Activated effector memory CD4-positive, alpha-beta T cell treated with Interleukin-2 at 50 U/mL for 16 hours (primary cell): ENCODE results near the gene KIF6.
"Not testable (repeated sequence)": the region's sequence is repeated elsewhere in the genome, so short reads cannot be mapped to it uniquely, and the experiment has no call there.

Experiments used
- DNase-seq: peaks from one replicate; pipeline ENCODE4 v3.0.0-alpha.2; 2020

Gene KIF6

GRCh38 chr6:39543095-39543494 lies 182.1 kb downstream of the KIF6 start:
- DNase-seq, result no peak

DNA sequence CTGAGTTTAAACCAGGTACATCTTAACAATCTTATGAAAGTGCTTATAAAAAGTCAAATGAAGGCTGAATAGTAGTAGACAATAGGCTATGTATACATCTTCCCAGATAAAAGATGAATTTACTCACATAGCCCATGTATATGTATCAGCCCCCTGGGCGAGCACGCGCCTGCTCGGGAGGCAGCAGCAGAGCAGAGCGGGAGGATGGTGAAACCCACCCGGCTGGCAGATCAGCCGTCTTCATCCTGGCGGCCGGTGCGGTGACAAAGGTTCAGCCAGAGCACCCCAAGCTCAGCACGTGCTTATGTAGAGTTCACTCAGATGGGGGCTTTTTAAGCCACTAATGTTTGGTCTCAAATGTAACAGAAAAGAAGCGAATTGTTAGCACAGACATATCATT lies 184.8 kb downstream of the KIF6 start:
- no peak for DNase-seq

GRCh38 chr6:39530201-39530759 lies 194.9 kb downstream of the KIF6 start:
- no peak for DNase-seq

GRCh38 chr6:39527792-39528564 lies 197.2 kb downstream of the KIF6 start:
- DNase-seq, result no peak

- no peak for DNase-seq
These were observed 201.2 kb downstream of the KIF6 start for GRCh38 chr6:39524007-39524406.

- DNase-seq, result no peak
These were observed 203.2 kb downstream of the KIF6 start for GRCh38 chr6:39521958-39522357.

GRCh38 chr6:39520916-39521315 lies 204.3 kb downstream of the KIF6 start:
- DNase-seq, result no peak

DNA sequence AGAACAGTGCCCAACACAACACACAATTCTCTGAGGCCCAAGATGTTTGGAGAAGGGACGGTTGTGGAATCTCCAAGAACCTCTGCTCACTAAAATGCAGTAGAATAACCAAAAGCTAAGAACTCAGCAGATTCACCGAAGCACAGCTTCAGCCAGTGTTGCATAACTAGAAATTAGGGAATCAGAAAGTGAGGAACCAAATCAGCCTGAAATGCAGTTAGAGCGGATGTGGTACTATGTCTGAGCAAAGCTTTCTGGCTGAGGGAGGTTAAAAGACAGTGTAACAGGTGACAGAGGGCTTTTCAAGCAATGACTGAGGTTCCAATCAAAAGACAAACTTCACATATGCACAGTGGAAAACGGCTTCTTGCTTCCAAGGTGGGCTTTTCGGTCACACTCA lies 204.8 kb downstream of the KIF6 start:
- no peak for DNase-seq

GRCh38 chr6:39518221-39518620 lies 207.0 kb downstream of the KIF6 start:
- DNase-seq, result no peak

GRCh38 chr6:39517756-39518155 lies 207.5 kb downstream of the KIF6 start:
- no peak for DNase-seq

DNA sequence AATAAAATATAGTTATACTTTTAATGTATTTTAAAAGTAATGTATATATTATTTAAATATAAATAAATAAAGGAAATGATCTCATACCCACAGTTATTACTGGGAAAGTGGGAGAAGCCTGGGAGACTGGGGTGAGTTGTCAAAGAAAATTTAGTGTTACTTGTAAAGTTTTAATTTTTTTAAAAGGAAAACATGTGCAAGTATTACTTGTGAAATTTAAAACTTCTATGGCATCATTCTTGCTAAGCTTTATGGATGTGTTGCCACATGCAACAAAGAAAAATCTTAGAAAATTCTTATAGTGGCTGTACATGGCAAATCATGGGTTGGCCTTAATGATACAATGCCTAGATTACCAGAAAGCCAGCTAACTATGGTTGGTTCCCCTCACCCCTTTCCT lies 208.7 kb downstream of the KIF6 start:
- DNase-seq, result no peak

- DNase-seq, result no peak
These were observed 209.7 kb downstream of the KIF6 start for GRCh38 chr6:39515471-39515870.

DNA sequence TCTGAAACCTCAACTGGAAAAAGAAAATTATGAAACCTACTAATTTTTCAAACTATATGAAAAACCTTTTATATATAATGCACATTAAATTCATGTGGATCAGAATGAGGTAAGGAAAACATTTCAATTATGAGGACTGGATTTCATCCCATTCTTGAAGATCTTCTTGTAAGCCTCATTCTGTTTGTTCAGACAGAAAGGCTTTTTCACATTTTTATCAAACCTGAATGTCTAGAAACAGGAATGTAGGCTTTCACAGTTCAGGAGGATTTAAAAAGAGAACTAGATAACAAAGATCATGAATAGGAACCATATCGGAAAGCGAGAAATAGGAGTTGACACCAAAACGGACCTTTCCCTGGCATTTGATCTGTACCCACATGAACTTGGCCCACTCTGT lies 210.2 kb downstream of the KIF6 start:
- no peak for DNase-seq

DNA sequence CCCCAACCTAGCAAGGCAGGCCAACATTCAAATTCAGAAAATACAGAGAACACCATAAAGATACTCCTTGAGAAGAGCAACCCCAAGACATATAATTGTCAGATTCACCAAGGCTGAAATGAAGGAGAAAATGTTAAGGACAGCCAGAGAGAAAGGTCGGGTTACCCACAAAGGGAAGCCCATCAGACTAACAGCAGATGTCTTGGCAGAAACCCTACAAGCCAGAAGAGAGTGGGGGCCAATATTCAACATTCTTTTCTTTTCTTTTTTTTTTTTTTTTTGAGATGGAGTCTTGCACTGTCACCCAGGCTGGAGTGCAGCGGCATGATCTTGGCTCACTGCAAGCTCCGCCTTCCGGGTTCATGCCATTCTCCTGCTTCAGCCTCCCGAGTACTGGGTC lies 215.4 kb downstream of the KIF6 start:
- DNase-seq, result not testable (repeated sequence)

GRCh38 chr6:39508515-39508914 lies 216.7 kb downstream of the KIF6 start:
- DNase-seq, result no peak

GRCh38 chr6:39507331-39507998 lies 217.7 kb downstream of the KIF6 start:
- DNase-seq, result no peak

DNA sequence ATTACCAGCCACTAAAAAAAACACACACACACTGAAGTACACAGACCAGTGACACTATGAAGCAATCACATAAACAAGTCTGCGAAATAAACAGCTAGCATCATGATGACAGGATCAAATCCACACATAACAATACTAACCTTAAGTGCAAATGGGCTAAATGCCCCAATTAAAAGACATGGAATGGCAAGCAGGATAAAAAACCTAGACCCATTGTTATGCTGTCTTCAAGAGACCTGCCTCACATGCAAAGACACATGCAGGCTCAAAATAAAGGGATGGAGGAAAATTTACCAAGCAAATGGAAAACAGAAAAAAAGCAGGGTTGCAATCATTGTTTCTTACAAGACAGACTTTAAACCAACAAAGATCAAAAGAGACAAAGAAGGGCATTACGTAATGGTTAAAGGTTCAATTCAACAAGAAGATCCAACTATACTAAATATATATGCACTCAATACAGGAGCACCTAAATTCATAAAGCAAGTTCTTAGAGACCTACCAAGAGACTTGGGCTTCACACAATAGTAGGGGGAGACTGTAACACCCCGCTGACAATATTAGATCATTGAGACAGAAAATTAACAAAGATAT lies 222.7 kb downstream of the KIF6 start:
- not testable (repeated sequence) for DNase-seq

DNA sequence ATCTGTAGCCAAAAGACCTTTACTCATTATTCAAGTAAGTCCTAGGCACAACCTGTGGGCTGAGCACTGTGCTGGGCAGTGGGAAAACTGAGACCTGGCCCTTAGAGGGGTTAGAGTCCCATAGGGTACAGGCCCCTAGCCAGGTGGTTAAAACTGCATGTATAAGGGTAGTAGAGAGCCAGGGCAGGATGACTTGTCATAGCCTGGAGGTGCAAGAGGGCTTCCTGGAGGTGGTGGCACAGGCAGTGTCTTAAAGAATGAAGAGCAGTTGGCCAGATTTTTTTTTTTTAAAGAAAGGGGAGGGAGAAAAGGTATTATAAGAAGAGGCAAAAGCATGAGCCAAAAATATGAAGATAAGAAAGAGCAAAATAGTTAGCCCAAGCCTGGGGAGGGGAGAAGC lies 226.2 kb downstream of the KIF6 start:
- DNase-seq, result no peak

GRCh38 chr6:39498096-39498495 lies 227.1 kb downstream of the KIF6 start:
- no peak for DNase-seq

DNA sequence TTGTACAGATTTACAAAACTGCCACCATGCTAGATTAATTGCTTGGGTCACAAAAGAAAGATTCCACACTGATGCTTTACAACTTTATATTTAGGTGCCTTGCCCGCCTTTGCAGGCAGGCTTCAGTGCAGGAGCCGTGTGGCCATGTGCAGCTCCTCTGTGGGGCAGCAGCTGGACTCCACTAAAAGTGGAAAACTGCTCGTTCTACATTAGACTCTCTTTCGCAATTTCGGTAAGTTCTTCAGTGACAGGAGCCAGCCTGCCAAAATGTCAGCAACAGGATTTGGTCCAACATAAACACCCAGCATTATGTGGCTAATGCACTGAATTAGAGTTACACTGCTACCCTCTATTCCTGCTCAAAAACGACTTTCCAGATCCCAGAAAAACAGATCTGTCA lies 228.3 kb downstream of the KIF6 start:
- no peak for DNase-seq

DNA sequence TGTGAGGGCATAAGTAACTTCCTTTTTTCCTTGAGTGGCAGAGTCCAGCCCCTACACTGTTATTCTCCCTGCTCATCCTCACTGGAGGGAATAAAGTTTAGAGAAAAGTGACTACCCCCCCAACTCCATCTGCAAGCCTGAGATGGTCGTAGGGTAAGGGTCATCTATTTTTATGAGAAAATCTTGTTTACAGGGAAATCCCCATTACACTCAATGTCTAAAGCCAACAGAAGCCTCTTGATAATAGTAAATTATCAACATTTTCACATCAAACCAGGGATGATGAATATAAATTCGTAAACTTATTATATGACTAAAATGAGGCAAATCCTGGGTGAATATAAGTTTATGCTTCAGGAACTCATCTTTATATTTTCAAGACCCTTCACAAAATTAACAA lies 228.8 kb downstream of the KIF6 start:
- no peak for DNase-seq

DNA sequence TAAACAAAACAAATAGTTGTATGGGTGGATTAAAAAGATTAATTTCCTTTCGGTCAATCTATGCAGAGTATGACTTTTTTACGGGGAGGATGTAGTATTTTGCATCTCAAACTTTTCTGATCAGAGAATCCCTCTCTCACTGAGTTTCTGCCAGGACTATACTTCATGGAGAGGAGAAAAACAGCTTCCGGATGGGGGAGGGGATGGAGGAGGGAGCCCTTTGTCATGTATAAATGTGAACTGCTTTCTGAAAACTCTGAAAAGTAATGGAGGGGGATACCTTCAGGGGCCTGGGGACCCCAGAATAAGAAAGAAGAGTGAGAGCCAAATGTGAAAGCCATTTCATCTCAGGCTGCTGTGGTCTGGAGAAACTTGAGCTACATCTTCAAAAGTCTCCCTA lies 229.6 kb downstream of the KIF6 start:
- no peak for DNase-seq

GRCh38 chr6:39494998-39495397 lies 230.2 kb downstream of the KIF6 start:
- DNase-seq, result no peak

DNA sequence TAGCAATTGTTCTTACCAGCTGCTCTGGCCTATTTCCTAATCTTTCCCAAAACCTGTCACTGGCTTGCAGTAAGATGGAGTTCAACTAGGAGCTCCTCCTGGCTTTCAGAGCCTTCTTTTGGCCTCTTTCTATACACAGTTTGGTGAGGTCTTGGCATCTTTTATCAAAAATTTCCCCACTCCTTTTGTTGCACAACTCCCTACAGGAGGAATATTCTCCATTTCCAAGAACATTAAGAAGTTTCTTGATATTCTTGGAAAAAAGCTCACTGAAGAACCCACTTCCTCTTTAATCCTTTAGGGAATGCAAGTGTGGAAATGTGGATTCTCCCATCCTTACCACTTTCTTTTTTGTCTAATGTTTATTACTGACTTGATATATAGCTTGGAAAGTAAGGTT lies 231.4 kb downstream of the KIF6 start:
- DNase-seq, result no peak
